H1 (cell line): Measurements from ENCODE around the gene LIN28B. TPM values are rescaled to one million over a fixed set of nuclear protein-coding genes. Genes with fewer than 3 reads are reported as not detected.

Source experiments
- CTCF ChIA-PET: fragments of 300-600 bp; sonication (Branson Sonifier 250); formaldehyde crosslinking; loops from one replicate; lab custom pipeline; 2021; ENCODE audit not compliant: partially characterized antibody; lab: Charles Lee
- POLR2A ChIA-PET: fragments of 300-600 bp; sonication (Branson Sonifier 250); formaldehyde crosslinking; loops from one replicate; lab custom pipeline; 2021; ENCODE audit warnings: inconsistent platforms; ENCODE audit not compliant: partially characterized antibody; lab: Charles Lee
- DNase-seq, 2 experiments: peaks; one replicate each; pipeline versions ENCODE4 v3.0.0 to v3.0.0-alpha.2; 2010 to 2022; ENCODE audit warnings: low spot score in 2 of 2, low read depth in 1 of 2, mixed read lengths in 1 of 2
- FAIRE-seq: peaks from 2 replicates; lab custom pipeline; 2011; peaks lifted over from hg19 to GRCh38; lab: Jason Lieb, UNC
- H2AFZ ChIP-seq: 2 replicates; pipeline ENCODE4 v1.8.1; 2012; ENCODE audit warnings: low read length, inconsistent platforms
- H2AK5ac ChIP-seq: 2 replicates; pipeline ENCODE4 v1.6.1; 2013; ENCODE audit warnings: low read depth, low read length
- H2BK120ac ChIP-seq: replicated peaks from 2 replicates; pipeline ENCODE3; 2013; ENCODE audit warnings: low read depth, low read length, inconsistent platforms
- H2BK12ac ChIP-seq: 2 replicates; pipeline ENCODE4 v1.6.1; 2013; ENCODE audit warnings: low read depth, low read length
- H2BK15ac ChIP-seq: 2 replicates; pipeline ENCODE4 v1.6.1; 2013; ENCODE audit warnings: low read length
- H2BK20ac ChIP-seq: 2 replicates; pipeline ENCODE4 v1.6.1; 2013; ENCODE audit warnings: low read length
- H2BK5ac ChIP-seq: 2 replicates; pipeline ENCODE4 v1.6.1; 2013; ENCODE audit warnings: low read depth, low read length
- H3K14ac ChIP-seq: 2 replicates; pipeline ENCODE4 v1.6.1; 2013; ENCODE audit warnings: inconsistent platforms; ENCODE audit not compliant: insufficient read length
- H3K18ac ChIP-seq: 2 replicates; pipeline ENCODE4 v1.6.1; 2013; ENCODE audit warnings: low read length; ENCODE audit errors: extremely low read depth
- H3K23ac ChIP-seq: 2 replicates; pipeline ENCODE4 v1.6.1; 2013; ENCODE audit warnings: inconsistent platforms; ENCODE audit not compliant: insufficient read length
- H3K23me2 ChIP-seq: 2 replicates; pipeline ENCODE4 v1.6.1; 2013; ENCODE audit warnings: low read depth, low read length
- H3K27ac ChIP-seq: 2 replicates; pipeline ENCODE4 v1.6.1; 2011; ENCODE audit warnings: low read depth, low read length, inconsistent platforms
- H3K27me3 ChIP-seq, 4 experiments: replicated peaks in 1 of 4; 1 replicate in 1 of 4; 2 replicates in 3 of 4; pipeline versions ENCODE4 v1.6.1 to v1.8.1; 2011 to 2013; ENCODE audit warnings: low read length in 3 of 4, mild to moderate bottlenecking in 3 of 4, inconsistent platforms in 2 of 4, mixed read lengths in 2 of 4, moderate library complexity in 1 of 4; ENCODE audit not compliant: control insufficient read depth in 3 of 4, insufficient read depth in 3 of 4; ENCODE audit errors: extremely low read depth in 1 of 4
- H3K36me3 ChIP-seq, 4 experiments: 2 replicates each; pipeline versions ENCODE4 v1.6.1 to v1.8.1; 2011 to 2013; ENCODE audit warnings: mild to moderate bottlenecking in 4 of 4, low read length in 3 of 4, moderate library complexity in 2 of 4, control low read depth in 1 of 4, inconsistent platforms in 1 of 4; ENCODE audit not compliant: insufficient read depth in 4 of 4, control insufficient read depth in 2 of 4
- H3K4ac ChIP-seq: replicated peaks from 2 replicates; pipeline ENCODE3; 2013; ENCODE audit warnings: low read length, low read depth, mixed read lengths, inconsistent platforms; ENCODE audit not compliant: insufficient read length
- H3K4me1 ChIP-seq, 4 experiments: replicated peaks in 1 of 4; 1 replicate in 1 of 4; 2 replicates in 3 of 4; pipeline versions ENCODE4 v1.6.1 to v1.8.1; 2011 to 2013; ENCODE audit warnings: low read length in 3 of 4, inconsistent platforms in 2 of 4, mixed read lengths in 1 of 4; ENCODE audit not compliant: insufficient read depth in 4 of 4, control insufficient read depth in 3 of 4
- H3K4me2 ChIP-seq, 2 experiments: 2 replicates each; pipeline versions ENCODE4 v1.6.1 to v1.8.1; 2011 to 2013; ENCODE audit warnings: low read depth in 2 of 2, low read length in 2 of 2, control low read depth in 1 of 2, inconsistent platforms in 1 of 2, mild to moderate bottlenecking in 1 of 2; ENCODE audit not compliant: insufficient read depth in 1 of 2
- H3K4me3 ChIP-seq, 4 experiments: fragments of 200-600, 300-600 bp in 1 of 4; sonication (generic), shearing (Covaris generic), sonication (Bioruptor Twin) in 1 of 4; 2 replicates each; pipeline versions ENCODE4 v1.5.1 to v1.8.1; 2011 to 2016; ENCODE audit warnings: low read length in 4 of 4, low read depth in 3 of 4, control low read depth in 2 of 4, inconsistent platforms in 2 of 4, mild to moderate bottlenecking in 2 of 4, mixed read lengths in 1 of 4, moderate library complexity in 1 of 4; ENCODE audit not compliant: insufficient read depth in 2 of 4; ENCODE audit errors: extremely low read depth in 1 of 4
- H3K56ac ChIP-seq: replicated peaks from 2 replicates; pipeline ENCODE3; 2013; ENCODE audit warnings: low read depth, mild to moderate bottlenecking, mixed read lengths, low read length, inconsistent platforms; ENCODE audit not compliant: insufficient read length
- H3K79me1 ChIP-seq: 2 replicates; pipeline ENCODE4 v1.6.1; 2013; ENCODE audit warnings: low read depth, low read length, control low read depth
- H3K79me2 ChIP-seq, 2 experiments: 2 replicates each; pipeline versions ENCODE4 v1.6.1 to v1.8.1; 2012 to 2013; ENCODE audit warnings: low read length in 2 of 2, mild to moderate bottlenecking in 2 of 2, inconsistent platforms in 1 of 2; ENCODE audit not compliant: insufficient read depth in 2 of 2, control insufficient read depth in 1 of 2
- H3K9ac ChIP-seq, 4 experiments: replicated peaks in 1 of 4; 1 replicate in 1 of 4; 2 replicates in 3 of 4; pipeline versions ENCODE4 v1.6.1 to v1.8.1; 2011 to 2013; ENCODE audit warnings: low read depth in 3 of 4, low read length in 3 of 4, control low read depth in 2 of 4, mild to moderate bottlenecking in 2 of 4, moderate library complexity in 2 of 4, inconsistent platforms in 1 of 4; ENCODE audit errors: extremely low read depth in 1 of 4
- H3K9me3 ChIP-seq, 2 experiments: 2 replicates each; pipeline versions ENCODE4 v1.6.1 to v1.8.1; 2012 to 2013; ENCODE audit warnings: mild to moderate bottlenecking in 2 of 2, moderate library complexity in 2 of 2, control low read depth in 1 of 2, inconsistent platforms in 1 of 2, low read depth in 1 of 2, low read length in 1 of 2, mixed read lengths in 1 of 2; ENCODE audit not compliant: insufficient read depth in 2 of 2
- H4K20me1 ChIP-seq, 2 experiments: replicated peaks in 1 of 2; 2 replicates each; pipeline versions ENCODE3 to v1.8.1; 2011 to 2013; ENCODE audit warnings: inconsistent platforms in 2 of 2, low read length in 2 of 2, mild to moderate bottlenecking in 1 of 2; ENCODE audit not compliant: insufficient read depth in 2 of 2, control insufficient read depth in 1 of 2
- H4K5ac ChIP-seq: 2 replicates; pipeline ENCODE4 v1.6.1; 2013; ENCODE audit warnings: low read length, low read depth, mixed read lengths, inconsistent platforms; ENCODE audit not compliant: insufficient read length
- H4K8ac ChIP-seq: 2 replicates; pipeline ENCODE4 v1.8.0; 2013; ENCODE audit warnings: mild to moderate bottlenecking, moderate library complexity, low read length, inconsistent platforms; ENCODE audit not compliant: insufficient read depth; ENCODE audit errors: extremely low read depth
- H4K91ac ChIP-seq: replicated peaks from 2 replicates; pipeline ENCODE3; 2013; ENCODE audit warnings: low read length, mixed read lengths, inconsistent platforms; ENCODE audit not compliant: insufficient read length
- CEBPB ChIP-seq: IDR thresholded peaks from 2 replicates; pipeline ENCODE4 v1.6.1; 2012; ENCODE audit warnings: low read depth, low read length
- PHF8 ChIP-seq: fragments of 200-600 bp; sonication (generic); conservative IDR thresholded peaks from 2 replicates; pipeline ENCODE4 v1.7.1; 2012; ENCODE audit warnings: low read depth, mild to moderate bottlenecking, inconsistent platforms, low read length, moderate library complexity
- TEAD4 ChIP-seq: IDR thresholded peaks from 2 replicates; pipeline ENCODE4 v1.6.1; 2012; ENCODE audit warnings: low read depth, low read length, inconsistent platforms, mixed read lengths
- WGBS, 2 experiments: shearing (Covaris generic) in 1 of 2; methylation state at CpG; one replicate each; pipeline versions ENCODE4 v1.1.6 to v1.1.7; 2013 to 2015; ENCODE audit warnings: low lambda C conversion rate in 2 of 2, mixed read lengths in 2 of 2, inconsistent platforms in 1 of 2, low coverage in 1 of 2, missing lambda C conversion rate in 1 of 2; ENCODE audit not compliant: insufficient replicate concordance in 2 of 2, insufficient coverage in 1 of 2, insufficient read length in 1 of 2; ENCODE audit errors: extremely low coverage in 1 of 2, missing lambda C conversion rate in 1 of 2; 5-methylcytosine and 5-hydroxymethylcytosine counted together
- polyA plus RNA-seq, 7 experiments: library from polyadenylated mRNA; depleted of rRNA in 3 of 7; stranded (reverse) in 5 of 7; unstranded in 2 of 7; fragments of >200 nt in 5 of 7; fragments of 200-250 nt in 2 of 7; gene quantifications; 1 replicate in 5 of 7; 2 replicates in 1 of 7; 4 replicates in 1 of 7; pipeline versions ENCODE4 v1.2.1 to v1.2.3, GENCODE V29; 2011 to 2013; ENCODE audit warnings: missing spikeins in 2 of 7, mixed read lengths in 2 of 7
- total RNA-seq: library from RNA; stranded (reverse); fragmentation: NEBNext Ultra II Directional; extraction: Animal tissue kit (Norgen Biotek cat#: 25700); gene quantifications from 2 replicates; pipeline ENCODE4 v1.2.1, GENCODE V29; 2021

Gene LIN28B
- total and polyA plus RNA-seq, 2 of the 8 experiments (the other 6 are each of a cell fraction or from before 2014, with no cell fraction given) = 27.4 to 94.7 TPM

GRCh38 chr6:104987218-104987617 lies 30.3 kb downstream of the LIN28B start:
- H3K27ac ChIP-seq = no peak overlapping the region
- no peak overlapping the region for H3K4me2 ChIP-seq
- no peak overlapping the region for H4K91ac ChIP-seq
- ChIA-PET CTCF (no interaction called here), POLR2A (interaction anchor here (1.1 to 1.9 kb wide), 8 partner anchors 11 to 37 kb away, joined by 3 to 8 read pairs (median 3); partner anchors contain the start of gene LIN28B)
- H3K36me3 ChIP-seq = peaks cover 7 to 21% (median 15%) of the 10 kb centered on the region in 4 experiments; a peak in 7 of 8 replicates
- H3K9ac ChIP-seq = no peak overlapping the region
- no peaks in the 10 kb centered on the region for H3K27me3 ChIP-seq
- H3K14ac ChIP-seq = no peak overlapping the region
- H3K23ac ChIP-seq = no peak overlapping the region
- H3K18ac ChIP-seq = no peak overlapping the region
- H2BK20ac ChIP-seq = no peak overlapping the region
- no peak overlapping the region for H2AK5ac ChIP-seq
- no peaks in the 10 kb centered on the region; a peak in 1 of 7 replicates for H3K4me1 ChIP-seq
- H2AFZ ChIP-seq = no peak overlapping the region
- no peaks in the 10 kb centered on the region for H3K79me1 ChIP-seq
- H3K4me3 ChIP-seq = no peak overlapping the region
- peaks cover 0 to 2% of the 10 kb centered on the region in 2 experiments for H4K20me1 ChIP-seq
- WGBS, 2 experiments = 90% methylated on average over 3 of the region's 3 CpGs; no CpG with 5 or more reads in 1 of the 2 experiments
- H3K79me2 ChIP-seq = peaks cover 0 to 81% of the 10 kb centered on the region in 2 experiments; a peak in 3 of 4 replicates
- no peak for FAIRE-seq
- H4K8ac ChIP-seq = no peak overlapping the region
- no peak overlapping the region for H2BK120ac ChIP-seq
- peaks cover 0 to 11% of the 10 kb centered on the region in 2 experiments; a peak in 1 of 4 replicates for H3K9me3 ChIP-seq
- TF ChIP-seq CEBPB = peak; percentile 78
- no peak for TF ChIP-seq PHF8
- TF ChIP-seq TEAD4 = peak; percentile 30; the same call in 1 of the 2 replicates
- no peak overlapping the region for H2BK12ac ChIP-seq
- H2BK5ac ChIP-seq = no peak overlapping the region
- H4K5ac ChIP-seq = no peak overlapping the region
- H3K4ac ChIP-seq = no peak overlapping the region
- DNase-seq = no peak
- no peak overlapping the region for H3K56ac ChIP-seq
- no peak overlapping the region for H2BK15ac ChIP-seq
- H3K23me2 ChIP-seq = no peaks in the 10 kb centered on the region
